Measurements from ENCODE around the gene SWI5. TPM values are rescaled to one million over a fixed set of nuclear protein-coding genes. Genes with fewer than 3 reads are reported as not detected.

Gene SWI5
- total RNA-seq, 1 donor from 2014 or later, result 12.0 TPM

- intact Hi-C loops (cut with micrococcal nuclease), result no loop called here
Observed at GRCh38 chr9:128309551-128309950, 33.5 kb downstream of the SWI5 start.

- intact Hi-C loops (cut with micrococcal nuclease), result no loop called here
Observed at GRCh38 chr9:128310461-128310860, 34.4 kb downstream of the SWI5 start.

DNA sequence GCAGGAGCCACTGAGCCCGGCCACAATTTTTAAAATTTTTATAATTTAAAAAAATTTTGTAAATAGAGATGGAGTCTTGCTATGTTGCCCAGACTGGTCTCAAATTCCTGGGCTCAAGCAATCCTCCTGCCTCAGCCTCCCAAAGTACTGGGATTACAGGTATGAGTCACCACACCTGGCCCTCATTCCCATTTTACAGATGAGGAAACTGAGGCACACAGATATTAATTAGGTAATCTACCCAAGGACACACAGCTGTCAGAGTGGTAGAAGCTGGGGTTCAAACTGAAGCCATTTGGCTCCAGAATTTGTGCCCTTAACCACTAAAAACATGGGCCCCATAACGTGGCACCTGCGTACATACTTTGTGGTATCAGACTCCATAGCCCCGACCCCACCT lies 38.6 kb downstream of the SWI5 start:
- intact Hi-C loops (cut with micrococcal nuclease), result no loop called here

DNA sequence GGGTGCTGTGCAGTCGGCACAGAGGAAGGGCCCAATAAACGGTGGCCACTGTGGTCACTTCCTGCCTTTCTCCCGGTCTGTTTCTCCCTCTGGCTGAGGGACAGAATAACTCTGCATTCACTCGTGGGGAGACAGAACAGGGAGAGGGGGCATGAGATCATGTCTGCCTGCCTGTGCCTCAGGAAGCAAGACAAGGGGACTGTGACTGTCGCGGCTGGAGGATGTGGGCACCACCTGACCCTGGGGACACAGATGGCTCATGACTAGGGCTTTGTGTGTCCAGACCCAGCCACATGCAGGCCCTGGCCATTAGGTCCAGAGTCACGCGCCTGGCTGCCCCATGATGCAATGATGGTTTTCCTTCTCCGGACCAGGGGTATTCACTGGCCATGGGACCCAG lies 40.3 kb downstream of the SWI5 start:
- intact Hi-C loops (cut with micrococcal nuclease), result no loop called here

GRCh38 chr9:128317629-128318028 lies 41.6 kb downstream of the SWI5 start:
- intact Hi-C loops (cut with micrococcal nuclease), result no loop called here

DNA sequence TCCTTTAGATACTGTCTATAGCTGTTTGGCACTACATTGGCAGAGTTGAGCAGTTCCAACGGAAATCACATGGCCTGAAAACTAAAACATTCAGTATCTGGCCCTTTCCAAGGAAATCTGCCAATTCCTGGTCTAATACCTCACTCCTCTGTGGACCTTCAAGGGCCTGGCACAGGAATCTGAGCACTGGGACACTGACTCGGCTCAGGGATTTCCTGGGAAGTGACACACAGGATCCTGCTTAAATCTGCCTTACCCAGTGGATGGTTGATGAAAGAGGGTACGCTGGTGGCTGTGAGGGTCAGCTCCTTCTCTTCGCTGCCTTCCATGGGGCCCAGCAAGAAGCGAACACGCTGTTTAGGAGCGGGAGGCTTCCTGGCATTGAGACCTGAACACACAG lies 45.3 kb downstream of the SWI5 start:
- intact Hi-C loops (cut with micrococcal nuclease), result loop anchor here (5.0 kb wide), 1 partner anchor 466 kb away; the partner anchor contains the start of gene TBC1D13

GRCh38 chr9:128321879-128322403 lies 45.9 kb downstream of the SWI5 start:
- intact Hi-C loops (cut with micrococcal nuclease), result loop anchor here (1.0 to 5.0 kb wide), 9 partner anchors 18 to 789 kb away; partner anchors contain the start of genes BBLN, CRAT, GOLGA2 and ODF2

DNA sequence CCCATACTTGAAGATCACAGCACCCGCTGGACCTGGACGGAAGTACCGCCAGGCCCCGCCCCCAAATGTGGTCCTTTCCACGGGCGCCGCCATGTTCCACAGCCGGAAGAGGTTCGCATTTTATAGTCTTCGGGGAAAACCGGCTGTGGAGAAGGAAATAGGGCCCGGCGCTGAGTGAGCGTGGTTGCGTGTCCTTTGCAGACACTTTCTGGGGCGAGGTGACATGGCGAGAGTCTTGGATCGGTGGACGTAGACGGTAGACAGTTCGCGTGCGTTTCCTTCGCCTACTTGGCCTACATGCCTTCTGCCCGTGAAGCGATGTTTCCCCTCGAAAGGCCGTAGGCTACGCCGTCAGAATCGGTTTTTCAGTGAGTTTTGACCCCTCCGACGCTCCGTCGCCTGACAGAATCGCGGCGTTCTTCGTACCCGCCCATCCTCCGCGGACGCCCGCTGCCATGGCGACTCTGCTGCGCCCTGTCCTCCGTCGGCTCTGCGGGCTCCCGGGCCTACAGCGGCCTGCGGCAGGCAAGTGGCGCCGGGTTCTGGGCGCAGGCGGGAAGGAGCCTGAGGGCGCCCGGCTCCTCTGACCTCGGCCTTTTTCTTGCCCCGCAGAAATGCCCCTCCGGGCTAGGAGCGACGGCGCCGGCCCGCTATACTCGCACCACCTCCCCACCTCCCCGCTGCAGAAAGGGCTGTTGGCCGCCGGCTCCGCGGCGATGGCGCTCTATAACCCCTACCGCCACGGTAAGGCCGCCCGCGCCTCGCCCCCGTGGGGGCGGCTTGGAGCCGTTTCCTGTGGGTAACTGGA lies 46.5 kb downstream of the SWI5 start, which contains the start of the genes COQ4 and TRUB2:
COQ4 (plus strand) TSS at position 436 of the 808 bp plus-strand sequence; CDS start at position 456, 20 bp downstream.
TRUB2 (minus strand) TSS at position 44 of the 808 bp plus-strand sequence; CDS start at position 5, 39 bp downstream.
- intact Hi-C loops (cut with micrococcal nuclease), result loop anchor here (1.0 to 5.0 kb wide), 9 partner anchors 18 to 788 kb away; partner anchors contain the start of genes BBLN, CRAT, GOLGA2 and ODF2

- intact Hi-C loops (cut with micrococcal nuclease), result loop anchor here (2.0 to 5.0 kb wide), 3 partner anchors 40 to 788 kb away; partner anchors contain the start of genes CRAT, PTPA and TBC1D13
Observed at GRCh38 chr9:128323212-128323730, 47.2 kb downstream of the SWI5 start.

GRCh38 chr9:128323791-128324190 lies 47.7 kb downstream of the SWI5 start:
- intact Hi-C loops (cut with micrococcal nuclease), result loop anchor here (2.0 to 5.0 kb wide), 3 partner anchors 39 to 787 kb away; partner anchors contain the start of genes CRAT, PTPA and TBC1D13

GRCh38 chr9:128324401-128324800 lies 48.3 kb downstream of the SWI5 start:
- intact Hi-C loops (cut with micrococcal nuclease), result loop anchor here (5.0 kb wide), 1 partner anchor 463 kb away; the partner anchor contains the start of gene TBC1D13

- intact Hi-C loops (cut with micrococcal nuclease), result no loop called here
Observed at GRCh38 chr9:128325629-128326028, 49.6 kb downstream of the SWI5 start.

DNA sequence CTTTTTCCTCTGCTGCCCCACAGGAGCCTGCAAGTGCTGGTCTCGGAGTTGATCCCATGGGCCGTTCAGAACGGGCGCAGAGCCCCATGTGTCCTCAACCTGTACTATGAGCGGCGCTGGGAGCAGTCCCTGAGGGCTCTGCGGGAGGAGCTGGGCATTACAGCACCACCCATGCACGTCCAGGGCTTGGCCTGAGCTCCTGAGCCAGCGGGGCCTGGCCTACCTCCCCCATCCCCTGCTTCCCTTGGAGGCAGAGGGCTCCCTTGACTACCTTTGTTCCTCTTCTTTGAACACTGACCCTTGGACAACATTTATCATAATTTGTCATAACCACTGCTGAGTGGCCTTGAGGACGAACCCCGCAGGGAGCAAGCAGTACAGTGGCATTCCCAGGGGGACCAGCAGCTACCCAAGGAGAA lies 57.4 kb downstream of the SWI5 start:
- intact Hi-C loops (cut with micrococcal nuclease), result no loop called here

DNA sequence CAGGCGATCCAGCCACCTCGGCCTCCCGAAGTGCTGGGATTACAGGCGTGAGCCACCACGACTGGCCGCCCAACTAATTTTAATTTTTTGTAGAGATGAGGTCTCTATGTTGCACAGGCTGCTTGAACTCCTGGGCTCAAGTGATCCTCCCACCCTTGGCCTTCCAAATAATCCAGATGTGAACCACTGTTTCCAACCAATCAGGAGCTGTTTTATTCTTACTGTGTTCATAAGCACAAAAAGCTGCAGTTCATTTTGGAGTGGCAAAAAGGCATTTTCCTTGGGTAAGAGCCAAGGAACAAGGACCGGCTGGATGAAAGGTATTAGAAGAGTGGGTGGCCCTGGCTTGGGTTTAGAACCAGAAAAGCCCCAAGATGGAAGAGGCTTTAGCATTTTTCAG lies 59.1 kb downstream of the SWI5 start:
- intact Hi-C loops (cut with micrococcal nuclease), result no loop called here

DNA sequence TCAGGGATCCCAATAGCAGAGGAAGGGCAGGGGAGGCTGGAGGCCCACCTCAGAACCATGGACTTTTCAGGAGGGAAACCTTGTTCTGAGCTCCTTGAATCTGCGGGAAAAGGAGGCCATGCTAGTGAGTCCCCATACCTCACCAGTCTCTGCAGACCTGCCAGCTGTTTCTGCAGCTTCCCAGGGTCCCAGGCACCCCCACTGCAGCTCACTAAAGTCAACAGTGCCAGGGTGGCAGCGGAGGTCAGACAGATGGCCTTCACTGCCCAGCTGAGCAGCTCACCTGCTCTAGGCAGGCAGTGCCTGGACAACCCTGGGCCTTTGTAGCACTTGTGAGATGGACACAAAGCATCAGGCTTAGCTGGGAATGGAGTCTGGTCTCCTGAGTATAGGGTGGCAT lies 59.8 kb downstream of the SWI5 start:
- intact Hi-C loops (cut with micrococcal nuclease), result no loop called here

GRCh38 chr9:128337936-128338335 lies 61.9 kb downstream of the SWI5 start:
- intact Hi-C loops (cut with micrococcal nuclease), result no loop called here

Other genes starting within 250 kb of the SWI5 start
- gene NAIF1, start 209.0 kb upstream of the SWI5 start, total RNA-seq, result 13.2 and 14.0 TPM in 2 replicates
- gene SLC25A25, start 208.0 kb upstream of the SWI5 start, total RNA-seq, result 17.8 and 19.7 TPM in 2 replicates
- 52.5 and 60.0 TPM in 2 replicates for gene PTGES2, start 148.5 kb upstream of the SWI5 start, total RNA-seq
- not detected in 2 replicates for gene LCN2, start 126.8 kb upstream of the SWI5 start, total RNA-seq
- 82.4 and 82.8 TPM in 2 replicates for gene BBLN, start 116.0 kb upstream of the SWI5 start, total RNA-seq
- gene CIZ1, start 84.7 kb upstream of the SWI5 start, total RNA-seq, result 128 and 138 TPM in 2 replicates
- gene DNM1, start 72.9 kb upstream of the SWI5 start, total RNA-seq, result 0.32 and 0.41 TPM in 2 replicates
- gene GOLGA2, start 269 bp upstream of the SWI5 start, total RNA-seq, result 38.7 and 43.2 TPM in 2 replicates
- gene TRUB2, start 46.2 kb downstream of the SWI5 start, total RNA-seq, result 25.8 and 26.9 TPM in 2 replicates
- 40.6 and 40.7 TPM in 2 replicates for gene COQ4, start 46.6 kb downstream of the SWI5 start, total RNA-seq
- 21.6 and 22.5 TPM in 2 replicates for gene SLC27A4, start 64.3 kb downstream of the SWI5 start, total RNA-seq
- 76.9 and 77.9 TPM in 2 replicates for gene URM1, start 95.1 kb downstream of the SWI5 start, total RNA-seq
- 3.2 TPM in 2 replicates for gene CERCAM, start 144.6 kb downstream of the SWI5 start, total RNA-seq
- gene ODF2, start 179.7 kb downstream of the SWI5 start, total RNA-seq, result 54.3 and 58.6 TPM in 2 replicates
- 46.0 and 47.5 TPM in 2 replicates for gene GLE1, start 228.4 kb downstream of the SWI5 start, total RNA-seq

Measured in T-helper 2 cell treated with Interferon-gamma antibody and Interleukin-4, amounts not matched to agents 100 ng/mL and 5 ng/mL, for 36 hours (primary cell).